HG03060 (cell line): ENCODE measurements around the gene SORCS2.

Experiments
- ATAC-seq: cut with Tn5 transposase; IDR thresholded peaks from one replicate; pipeline ENCODE4 v1.9.1; 2021; ENCODE audit warnings: low read depth, moderate number of reproducible peaks; ENCODE audit not compliant: unreplicated experiment

Gene SORCS2

DNA sequence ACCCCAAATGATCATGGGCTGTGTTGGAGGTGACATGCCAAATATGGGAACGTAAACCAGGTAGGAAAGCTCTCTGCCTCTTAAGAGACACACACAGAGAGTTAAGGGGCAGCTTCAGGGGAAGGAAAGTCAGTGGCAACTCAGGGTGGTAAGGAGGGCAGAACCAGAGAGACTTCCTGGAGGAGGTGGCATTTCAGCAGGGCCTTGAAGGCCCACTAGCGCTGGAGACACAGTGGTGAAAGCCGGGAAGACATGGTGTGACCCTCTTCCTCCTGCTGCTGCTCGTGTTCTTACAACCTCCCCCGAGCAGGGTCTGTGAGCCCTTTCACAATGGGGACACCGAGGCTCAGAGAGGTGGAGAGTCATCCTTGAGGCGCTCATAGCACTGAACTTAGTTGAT, 68.2 kb downstream of the SORCS2 start:
- ATAC-seq, result no peak

DNA sequence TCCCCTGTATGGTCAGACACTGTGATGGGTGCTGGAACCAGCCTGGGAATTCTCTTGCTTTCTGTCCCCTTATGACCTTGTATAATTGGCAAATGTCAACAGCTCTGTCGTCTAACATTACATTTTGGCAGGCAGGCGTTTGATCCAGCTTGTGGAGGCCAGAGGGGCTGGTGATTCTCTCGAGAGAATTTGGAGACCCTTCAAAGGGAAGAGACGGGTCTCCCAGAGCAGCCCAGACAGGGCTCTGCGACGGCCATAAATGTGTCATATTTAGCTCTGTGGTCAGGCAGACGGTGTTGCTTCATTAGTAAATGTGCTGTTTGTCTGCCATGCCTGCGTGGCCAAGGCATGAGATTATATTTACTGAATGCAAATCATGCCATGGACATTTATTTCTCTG, 68.7 kb downstream of the SORCS2 start:
- ATAC-seq, result no peak

DNA sequence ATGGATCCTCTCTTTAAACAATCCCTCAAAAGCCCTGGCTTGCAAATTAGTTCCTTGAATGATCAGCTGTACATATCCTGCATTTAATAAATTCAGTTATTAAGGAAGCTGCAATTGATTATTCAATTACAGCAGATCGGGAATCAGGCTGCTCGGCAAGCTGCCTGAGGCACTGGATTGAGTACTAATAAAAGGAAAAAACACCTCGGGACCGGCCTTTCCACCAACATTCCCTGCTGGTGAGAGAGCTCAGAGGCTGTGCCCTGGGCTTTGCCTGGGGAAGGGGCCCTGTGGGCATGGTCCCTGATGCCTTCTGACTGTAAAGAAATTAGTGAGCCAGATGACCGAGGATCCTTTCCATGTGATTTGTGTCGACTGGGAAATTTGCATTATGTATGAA, 69.2 kb downstream of the SORCS2 start:
- ATAC-seq, result no peak

DNA sequence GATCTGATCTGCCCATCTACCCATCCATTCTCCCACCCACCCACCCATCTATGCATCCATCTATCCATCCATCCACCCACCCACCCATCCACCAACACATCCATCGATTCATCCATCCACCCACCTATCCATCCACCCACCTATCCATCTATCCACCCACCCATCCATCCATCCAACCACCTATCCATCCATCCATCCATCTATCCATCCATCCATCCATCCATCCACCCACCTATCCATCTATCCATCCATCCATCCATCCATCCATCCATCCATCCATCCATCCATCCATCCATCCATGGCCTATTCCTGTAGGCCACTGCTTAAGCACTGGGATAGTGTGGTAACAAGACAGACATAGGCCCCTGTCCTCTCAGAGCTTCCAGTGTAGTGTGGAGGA, 69.8 kb downstream of the SORCS2 start:
- ATAC-seq, result no peak

DNA sequence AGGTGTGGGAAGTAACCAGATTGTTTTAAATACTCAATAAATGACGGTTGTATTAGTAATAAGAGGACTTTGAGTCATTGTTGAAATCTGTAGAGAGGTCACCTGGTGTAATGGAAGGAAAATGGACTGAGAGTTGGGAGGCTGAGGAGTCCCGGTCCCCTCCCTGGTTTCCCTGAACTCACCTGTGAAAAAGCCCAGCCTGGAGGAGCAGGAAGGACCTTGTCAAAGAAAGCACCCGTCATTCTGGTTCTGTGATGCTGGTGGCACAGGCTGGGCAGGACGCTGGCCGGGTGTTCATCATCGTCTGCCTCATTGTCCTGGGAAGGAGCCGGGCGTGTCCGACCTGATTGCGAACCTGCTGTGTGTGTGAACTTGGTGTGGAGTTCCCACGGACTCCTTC, 70.8 kb downstream of the SORCS2 start:
- ATAC-seq, result no peak

DNA sequence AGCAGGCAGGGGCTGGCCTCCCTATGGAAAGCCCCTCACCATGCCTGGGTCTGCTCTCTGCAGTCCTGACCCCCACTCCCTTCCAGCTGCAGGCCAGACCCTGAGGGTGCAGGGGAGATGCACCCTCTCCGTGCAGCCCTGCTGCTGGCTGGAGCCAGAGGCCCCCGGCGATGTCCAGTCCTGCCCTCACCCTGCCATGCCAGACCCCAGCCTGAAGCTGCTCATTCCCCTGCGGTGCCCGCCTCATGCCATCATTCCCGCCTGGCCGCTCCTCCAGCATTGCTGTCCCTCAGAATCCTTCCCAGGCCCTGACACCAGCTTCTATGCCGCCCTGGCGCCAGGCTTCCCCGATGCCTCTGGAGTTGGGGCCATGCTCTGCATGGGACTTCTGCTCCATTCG, 72.4 kb downstream of the SORCS2 start:
- no peak for ATAC-seq

DNA sequence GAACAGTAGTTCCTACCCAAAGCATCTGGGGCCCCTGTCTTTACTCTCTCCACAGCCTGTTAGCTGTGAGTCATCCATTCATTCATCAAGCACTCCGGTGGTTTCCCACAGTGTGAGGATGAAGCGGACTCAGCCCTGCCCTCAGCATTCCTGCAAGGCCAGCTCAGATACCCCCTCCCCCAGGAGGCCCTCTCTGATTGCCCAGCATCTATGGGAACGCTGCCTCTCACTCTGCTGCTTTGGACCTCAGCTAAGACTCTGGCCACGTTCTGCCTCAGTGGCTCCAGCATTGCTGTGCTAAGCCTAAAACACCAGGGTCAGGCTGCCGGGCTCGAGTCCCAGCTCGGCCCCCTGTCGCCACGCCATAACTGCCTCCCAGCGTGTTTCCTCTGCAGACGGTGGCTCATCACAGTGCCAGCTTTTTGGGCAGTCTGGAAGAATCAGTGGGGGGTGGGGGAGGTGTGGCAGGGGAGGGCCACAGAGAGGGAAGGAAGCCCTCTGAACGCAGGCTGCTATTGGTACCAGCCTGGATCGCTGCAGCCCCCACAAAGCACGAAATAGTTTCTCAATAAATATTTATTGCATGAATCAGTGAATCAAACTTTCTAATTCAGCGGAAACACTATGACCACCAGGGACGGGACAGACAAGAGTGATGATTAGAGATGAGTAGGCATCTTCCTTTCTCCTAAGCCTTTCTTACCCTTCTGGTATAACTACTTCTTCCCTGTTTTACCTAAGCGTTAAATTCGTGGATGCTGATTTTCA, 74.4 kb downstream of the SORCS2 start:
- no peak for ATAC-seq

DNA sequence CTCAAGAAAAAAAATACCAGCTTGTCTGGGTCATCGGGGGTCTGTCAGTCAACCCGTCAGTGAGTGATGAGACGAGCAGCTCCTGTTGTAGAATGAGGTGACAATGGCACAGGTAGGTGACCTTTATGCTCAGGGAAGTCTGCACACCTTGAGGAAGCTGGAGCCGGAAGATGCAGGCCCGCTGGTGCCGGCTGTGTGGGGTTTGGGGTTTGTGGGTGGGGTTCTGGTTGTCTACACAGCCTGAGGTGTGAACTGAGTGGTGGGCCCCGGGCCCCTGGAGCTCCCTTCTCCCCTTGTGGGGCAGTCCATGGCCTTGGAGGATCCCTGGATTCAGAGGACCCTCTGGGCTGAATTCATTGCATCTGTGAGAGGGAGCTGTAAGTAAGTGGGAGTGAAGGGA, 75.5 kb downstream of the SORCS2 start:
- no peak for ATAC-seq

DNA sequence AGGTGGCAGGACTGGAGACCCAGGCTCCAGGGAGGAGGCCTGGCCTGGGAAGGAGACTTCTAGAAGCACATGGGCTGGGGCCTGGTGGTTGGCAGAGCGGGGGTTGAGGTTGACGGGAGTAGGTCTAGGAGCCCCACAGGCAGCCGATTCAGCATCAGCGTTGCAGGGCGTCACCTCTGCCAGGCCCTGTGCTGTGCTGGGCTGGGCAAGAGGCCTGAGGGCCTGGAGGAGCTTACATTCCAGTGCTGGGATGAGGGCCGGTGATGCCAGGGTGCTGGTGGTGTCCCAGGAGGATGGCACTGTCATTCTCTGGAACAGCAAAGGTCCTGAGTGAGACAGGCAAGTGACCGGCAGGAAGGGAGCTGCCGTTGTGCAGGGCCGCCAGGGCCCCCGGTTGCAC, 76.6 kb downstream of the SORCS2 start:
- no peak for ATAC-seq

DNA sequence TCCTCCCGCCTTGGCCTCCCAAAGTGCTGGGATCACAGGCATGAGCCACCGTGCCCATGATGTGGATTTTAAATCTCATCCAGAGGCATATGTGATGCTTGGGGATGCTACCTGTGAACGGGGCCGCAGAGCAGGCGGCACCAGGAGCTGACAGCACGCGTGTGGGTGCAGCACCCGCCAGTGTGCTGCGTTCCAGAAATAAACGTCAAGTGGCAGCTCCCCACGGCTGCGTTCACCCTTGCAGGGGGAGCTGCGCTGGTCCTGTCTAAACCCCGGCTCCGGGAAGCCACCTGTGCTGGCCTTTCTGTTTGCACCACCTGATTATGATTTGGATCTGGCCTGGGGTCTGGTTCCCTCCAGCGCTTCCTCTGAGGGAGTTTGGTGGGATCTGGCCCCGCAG, 77.8 kb downstream of the SORCS2 start:
- no peak for ATAC-seq

DNA sequence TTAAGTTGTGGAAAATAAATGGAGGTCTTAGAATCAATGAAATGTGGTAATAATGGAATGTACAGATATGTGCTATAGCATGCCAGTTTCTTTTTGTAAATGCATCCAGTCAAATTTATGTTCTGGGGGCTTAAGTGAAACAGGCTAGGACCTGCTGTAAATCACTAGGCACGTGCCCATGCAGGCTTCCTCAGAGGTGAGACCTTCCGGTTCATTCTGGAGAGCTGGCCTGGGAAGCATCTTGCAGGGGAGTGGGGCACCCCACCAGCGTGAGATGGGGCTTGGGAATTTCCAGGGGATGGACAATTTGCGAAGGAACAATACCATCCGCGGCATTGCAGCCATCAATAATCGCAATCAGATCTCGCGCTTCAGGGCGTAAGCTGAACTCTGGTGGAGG, 80.1 kb downstream of the SORCS2 start:
- ATAC-seq, result no peak

DNA sequence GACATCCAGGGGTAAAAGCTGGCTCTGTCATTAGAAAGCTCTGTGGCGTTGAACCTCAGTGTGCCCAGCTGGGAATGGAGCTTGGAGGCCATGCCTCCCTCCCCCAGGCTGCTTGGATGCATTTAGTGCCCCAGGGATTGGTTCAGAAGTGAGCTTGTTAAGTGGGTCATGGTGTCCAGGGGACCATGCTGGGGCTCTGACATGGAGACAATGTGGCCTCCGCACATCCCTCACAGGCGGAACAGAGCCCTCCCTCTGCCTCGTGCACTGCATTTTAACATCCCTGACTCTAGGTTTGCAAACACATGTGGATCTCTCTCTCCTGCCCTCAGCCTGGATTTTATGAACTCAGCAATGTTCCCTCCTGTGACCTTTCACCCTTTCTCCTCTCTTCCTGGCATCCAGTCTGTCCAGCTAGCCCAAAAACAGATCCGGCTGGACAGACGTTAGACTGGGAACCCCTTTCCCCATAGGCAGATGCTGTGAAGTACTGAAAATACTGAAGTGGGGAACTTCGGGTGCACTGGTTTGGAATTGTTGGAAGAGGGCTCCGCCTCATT, 81.5 kb downstream of the SORCS2 start:
- no peak for ATAC-seq

DNA sequence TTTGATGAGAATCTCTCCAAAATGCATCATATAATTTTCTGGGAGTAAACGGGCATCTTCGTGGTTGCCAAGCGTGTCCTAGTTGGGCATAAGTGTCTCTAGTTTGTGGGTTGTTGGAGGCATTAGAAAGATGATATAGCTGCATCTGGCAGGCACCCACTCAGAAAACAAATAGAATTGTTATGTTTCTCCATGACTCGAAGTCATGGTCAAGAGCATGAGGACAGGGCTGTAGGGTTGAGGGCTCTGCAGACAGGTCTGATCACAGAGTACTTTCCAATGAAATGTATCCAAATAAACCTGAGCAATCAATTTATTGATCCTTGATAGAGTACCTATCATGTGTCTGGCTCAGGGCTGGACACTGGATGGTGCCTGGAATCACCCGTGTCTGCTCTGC, 82.7 kb downstream of the SORCS2 start:
- no peak for ATAC-seq

DNA sequence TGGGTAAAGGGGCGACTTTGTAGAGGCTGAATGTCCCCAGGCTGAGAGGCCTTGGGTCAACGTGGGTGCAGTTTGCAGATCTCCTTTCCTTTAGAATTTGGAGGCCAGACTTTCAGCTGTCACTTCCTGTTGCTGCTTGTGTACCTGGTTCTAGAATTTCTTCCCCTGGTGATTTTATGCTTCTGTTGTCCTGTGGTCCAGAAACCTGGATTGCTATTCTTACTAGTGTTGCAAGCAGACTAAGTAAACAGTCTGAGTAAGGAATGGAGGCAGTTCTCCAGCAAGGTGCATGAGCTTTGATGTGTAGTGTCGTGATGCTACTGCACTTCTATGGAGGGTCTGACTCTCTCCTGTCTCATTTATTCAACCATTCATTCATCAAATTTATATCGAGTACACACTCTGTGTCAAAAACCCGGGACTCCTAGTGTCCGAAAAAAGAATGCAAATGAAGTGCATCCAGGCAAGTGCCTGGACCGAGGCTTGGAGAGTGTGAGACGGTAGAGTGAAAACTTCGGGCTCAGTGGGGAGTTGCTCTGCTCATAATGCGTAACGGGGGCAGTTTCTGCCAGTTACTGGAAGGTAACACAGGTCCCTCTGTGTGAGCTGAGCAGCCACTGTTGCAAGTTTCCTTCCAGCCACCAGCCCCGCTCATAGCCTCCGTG, 83.3 kb downstream of the SORCS2 start:
- ATAC-seq, result no peak

DNA sequence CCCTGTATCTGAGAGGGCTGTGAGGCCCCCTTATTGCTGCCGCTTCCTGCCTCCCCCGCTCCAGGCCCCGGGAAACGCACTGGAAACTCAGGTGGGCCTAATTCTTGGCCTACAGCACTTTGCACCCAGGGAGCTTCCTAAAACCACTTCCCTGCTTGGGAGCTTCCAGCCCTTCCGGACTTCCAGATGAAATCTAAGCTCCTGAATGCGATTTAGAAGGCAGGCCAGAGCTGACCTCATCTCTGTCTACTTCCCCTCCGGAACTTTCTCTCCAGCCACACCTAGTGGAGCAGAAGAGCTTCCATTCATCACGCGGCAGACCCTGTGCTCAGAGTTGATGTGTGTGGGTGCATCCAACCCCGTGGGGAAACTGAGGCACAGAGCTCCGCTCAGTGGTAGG, 84.2 kb downstream of the SORCS2 start:
- ATAC-seq, result no peak

DNA sequence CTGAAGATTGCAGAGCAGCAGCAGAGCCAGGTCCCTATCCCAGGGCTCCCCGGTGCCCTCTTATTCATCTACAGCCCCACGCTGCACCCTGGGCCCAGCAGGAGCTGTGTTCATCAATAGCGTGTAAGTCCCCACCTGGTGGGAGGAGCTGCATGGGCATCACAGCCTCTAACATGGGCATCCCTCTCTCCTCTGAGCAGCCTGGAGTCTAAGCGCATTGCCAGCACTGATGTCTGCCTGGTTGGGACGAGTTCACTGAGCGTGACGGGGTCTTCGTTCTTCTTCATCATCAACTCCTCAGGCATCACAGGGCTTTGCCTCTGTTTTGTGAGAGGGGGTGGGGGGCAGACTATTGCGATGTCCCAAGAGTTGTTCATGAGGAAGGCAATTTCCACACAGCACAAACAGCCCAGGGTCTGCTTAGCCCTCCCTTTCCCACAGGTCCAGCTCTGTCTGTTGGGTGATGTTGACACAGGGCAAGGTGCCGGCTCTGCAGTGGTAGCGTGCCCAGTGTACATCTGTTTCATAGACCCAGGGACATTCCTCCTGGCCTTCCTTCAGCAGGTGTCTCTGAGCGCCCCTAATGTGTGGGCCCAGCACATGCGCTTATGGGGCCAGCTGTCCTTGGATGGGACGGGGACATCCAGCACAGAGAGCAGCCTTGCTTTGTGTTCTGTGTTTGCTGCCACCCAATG, 85.9 kb downstream of the SORCS2 start:
- ATAC-seq, result no peak

DNA sequence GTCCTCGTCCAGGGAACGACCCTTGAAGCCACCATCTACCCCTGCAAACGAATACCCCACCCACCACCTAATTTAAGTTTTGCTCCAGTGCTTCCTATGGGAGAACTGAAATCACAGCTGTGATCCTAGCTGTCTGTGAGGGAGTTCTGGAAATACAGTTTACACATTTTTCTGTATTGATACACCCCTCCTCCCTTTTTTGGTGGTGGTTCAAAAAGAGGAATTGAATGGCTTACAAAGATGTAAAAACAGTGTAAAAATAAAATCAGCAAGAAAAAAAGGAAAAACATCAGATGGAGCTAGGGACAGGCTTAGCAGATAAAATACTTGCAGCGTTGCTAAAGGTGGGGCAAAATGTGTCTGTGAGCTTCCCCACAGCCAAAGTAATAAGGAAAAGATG, 86.6 kb downstream of the SORCS2 start:
- ATAC-seq, result no peak

DNA sequence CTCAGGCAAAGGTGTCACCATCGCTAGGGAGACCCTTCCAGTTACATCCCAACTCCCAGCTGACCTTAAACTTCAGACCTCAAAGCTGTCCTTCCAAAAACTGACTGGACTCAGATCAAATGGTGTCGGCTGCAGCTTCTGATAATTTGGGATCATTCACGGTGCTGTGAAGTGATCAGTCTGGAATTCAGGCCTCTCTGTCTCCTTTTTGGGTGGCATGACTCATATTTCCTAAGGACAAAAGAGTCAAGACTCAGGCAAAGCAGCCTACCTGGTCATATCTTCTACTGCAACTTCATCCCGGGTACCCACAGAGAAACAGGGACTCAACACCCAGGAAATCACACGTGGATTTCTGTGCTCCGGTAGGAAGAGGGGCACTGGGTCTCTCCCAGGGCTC, 87.6 kb downstream of the SORCS2 start:
- no peak for ATAC-seq

DNA sequence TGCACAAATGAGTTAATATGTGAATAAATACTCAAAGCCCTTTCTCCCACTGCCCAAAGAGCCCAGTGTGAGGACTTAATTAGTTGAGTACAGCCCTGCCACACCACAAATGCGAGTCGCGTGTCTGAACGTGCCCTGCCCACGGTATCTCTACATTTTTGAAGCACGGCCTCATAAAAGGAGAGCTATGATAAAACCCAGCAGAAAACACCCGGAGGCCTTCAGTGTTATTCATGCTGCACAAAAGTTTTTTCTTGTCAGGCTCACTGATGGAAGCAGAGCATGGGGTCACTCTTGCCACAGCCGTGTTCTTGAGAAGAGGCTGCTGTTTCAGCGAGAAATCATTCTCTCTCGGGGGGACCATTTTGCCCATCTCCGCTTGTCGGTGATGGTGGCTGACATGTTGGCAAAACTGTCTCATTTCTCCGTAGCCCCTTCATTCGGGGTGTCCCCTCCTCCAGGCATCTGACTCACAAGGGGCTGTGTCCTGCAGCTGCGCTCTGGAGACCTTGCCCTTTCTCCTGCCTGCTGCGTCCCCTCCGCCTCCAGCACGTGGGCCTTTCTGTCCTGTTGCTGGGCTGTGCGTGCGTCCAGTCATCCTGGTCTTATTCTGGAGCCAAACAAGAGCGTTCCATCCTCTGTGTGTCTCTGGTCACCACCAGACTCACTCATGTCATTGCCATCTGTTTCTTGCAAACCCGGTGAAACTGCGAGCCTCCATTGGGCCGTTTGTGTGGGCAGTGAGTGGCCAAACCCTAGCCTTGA, 88.8 kb downstream of the SORCS2 start:
- ATAC-seq, result no peak

DNA sequence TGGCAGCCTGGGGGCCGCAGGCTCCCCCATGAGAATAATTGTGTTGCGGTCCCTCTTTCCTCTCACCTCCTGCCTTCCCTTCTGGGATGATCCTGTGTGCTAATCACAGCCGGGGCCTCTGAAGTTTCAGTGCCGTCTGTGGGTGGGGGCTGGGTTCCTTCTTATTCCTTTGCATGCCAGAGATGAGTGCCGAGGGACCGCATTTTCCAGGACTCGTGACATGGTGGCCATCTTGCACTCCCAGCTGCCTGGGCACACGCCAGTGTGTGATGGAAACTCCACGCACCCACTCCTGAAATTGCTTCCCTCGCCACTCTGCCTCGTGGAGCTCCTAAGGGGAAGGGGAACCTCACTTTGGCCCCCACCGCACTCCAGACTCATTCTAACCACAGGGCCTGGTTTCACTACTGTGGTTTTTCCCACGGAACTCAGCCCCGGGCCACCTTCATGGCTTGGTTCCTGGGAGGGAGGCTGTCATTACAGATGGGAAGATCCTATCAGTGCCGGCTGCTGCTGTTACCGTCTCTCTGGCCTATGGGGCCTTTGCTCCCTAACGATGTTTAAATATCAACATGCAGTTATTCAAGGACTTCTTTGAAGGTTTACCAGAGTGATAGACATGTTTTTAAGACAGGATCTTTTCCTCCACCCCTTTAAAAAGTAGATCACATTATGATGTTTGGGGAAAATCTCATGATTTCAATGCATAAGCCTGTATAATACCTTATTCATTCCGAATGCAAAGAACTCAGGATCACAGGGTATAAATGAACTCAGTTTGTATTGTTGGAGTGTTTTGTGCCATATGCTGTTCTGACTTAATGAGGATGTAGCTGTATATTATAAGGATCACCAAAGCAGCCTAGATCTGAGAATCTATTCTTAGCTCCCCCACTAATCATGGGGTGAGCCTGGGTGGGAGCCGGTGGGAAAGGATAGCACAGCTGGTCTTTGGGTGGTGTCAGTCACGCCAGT, 89.6 kb downstream of the SORCS2 start:
- no peak for ATAC-seq
